GM19099 (cell line): ENCODE results near the gene DNAJC19.

Source experiments
- POLR2A ChIP-seq: IDR thresholded peaks from 3 replicates; pipeline ENCODE4 v1.6.1; 2011; ENCODE audit warnings: low read depth; ENCODE audit not compliant: insufficient read length; ENCODE audit errors: extremely low read depth

The DNAJC19 gene

DNA sequence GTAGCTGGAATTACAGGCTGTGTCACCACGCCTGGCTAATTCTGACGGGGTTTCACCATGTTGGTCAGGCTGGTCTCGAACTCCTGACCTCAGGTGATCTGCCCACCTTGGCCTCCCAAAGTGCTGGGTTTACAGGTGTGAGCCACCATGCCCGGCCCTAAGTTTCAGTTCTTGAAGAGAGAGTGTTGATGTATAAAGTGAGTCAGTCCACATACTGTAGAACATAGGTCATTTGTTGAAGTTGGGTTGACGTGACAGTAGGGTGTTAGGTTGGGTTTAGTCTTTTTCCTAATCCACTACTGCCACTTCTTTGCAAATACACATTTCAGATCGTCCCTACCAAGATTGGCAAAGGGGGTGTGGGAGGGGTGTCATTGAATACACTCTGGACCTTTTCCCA, 15.2 kb downstream of the DNAJC19 start:
- TF ChIP-seq POLR2A: no peak

DNA sequence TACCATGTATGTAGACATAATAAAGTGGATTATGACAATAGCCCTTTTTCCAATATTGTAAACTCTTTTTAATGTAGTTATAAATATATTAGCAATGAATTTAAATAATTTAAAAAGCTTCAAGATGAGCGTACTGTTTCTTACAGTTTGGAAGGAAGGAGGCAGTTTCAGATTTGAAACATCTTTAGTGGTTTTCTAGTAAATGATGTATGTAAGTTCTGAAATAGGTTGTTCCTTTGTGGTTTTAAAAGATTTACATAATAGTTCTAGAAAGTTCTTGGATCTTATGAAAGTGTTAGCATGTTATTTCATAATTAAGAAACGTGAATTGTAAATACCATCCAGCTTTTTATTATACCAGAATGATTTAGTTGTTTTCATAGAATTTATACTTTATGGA, 16.0 kb downstream of the DNAJC19 start:
- no peak for TF ChIP-seq POLR2A

DNA sequence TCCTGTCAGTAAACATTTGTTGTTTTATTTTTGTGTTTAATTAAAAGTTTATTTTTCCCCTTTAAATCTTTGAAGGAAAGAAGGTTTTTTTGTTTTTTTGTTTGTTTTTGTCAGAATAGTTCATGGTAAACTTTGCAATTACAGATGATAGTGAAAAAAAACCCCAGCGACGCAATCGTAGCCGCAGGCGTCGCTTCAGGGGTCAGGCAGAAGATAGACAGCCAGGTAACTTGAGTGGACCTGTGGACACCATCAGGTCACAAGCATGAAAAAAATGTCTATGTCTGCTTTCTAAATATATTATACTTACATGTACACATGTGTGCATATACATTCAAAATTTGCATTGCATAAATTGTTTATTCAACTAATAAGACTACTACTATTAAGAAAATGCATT, 18.6 kb downstream of the DNAJC19 start:
- TF ChIP-seq POLR2A: no peak

DNA sequence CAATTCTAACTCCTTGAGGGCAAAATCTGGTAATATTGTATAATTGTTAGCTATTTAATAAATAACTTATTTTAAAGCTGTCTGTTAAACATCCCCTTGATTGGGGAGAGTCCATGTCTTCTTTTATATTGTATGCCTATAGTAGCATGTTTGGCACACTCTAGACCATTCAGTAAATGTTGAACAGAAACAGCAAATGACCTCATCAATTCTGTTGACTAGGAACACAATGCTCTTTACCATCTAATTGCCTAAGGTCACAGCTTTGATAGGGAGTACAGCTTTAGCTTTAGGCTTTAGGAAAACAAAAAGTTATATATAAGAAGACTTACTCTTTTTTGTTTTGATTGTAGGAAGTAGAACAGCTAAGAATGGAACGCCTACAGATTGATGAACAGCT, 27.0 kb downstream of the DNAJC19 start:
- TF ChIP-seq POLR2A: no peak

DNA sequence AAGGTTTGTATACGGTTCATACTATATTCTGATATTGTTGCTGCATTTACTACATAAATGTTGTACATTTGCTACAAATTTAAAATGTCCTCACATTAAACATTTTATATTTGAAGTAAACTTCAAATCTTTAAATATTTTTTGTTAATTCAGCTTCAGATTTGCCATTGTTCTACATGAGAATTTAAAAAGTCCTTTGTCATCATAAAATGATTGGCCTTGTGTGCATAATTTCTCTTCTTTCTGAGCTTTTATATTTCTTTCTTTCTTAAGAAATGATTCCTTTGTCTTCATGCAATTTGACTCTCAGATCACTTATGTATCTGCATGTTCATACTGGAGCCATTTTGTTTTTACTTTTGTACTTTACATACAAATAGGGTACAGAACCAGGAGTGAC, 28.0 kb downstream of the DNAJC19 start:
- no peak for TF ChIP-seq POLR2A

DNA sequence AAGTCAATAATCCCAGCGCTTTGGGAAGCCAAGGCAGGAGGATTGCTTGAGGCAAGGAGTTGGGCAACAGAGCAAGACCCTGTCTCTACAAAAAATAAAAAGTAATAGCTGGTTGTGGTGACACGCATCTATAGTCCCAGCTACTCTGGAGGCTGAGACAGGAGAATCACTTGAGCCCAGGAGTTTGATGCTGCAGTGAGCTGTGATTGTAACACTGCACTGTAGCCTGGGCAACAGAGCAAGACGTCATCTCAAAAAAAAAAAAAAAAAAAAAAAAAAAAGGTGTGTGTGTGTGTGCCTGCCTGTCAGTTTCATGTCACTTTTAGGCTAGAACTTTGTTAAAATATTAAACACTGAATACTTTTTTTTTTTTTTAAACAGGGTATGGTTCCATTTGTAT, 28.4 kb downstream of the DNAJC19 start:
- TF ChIP-seq POLR2A: no peak

DNA sequence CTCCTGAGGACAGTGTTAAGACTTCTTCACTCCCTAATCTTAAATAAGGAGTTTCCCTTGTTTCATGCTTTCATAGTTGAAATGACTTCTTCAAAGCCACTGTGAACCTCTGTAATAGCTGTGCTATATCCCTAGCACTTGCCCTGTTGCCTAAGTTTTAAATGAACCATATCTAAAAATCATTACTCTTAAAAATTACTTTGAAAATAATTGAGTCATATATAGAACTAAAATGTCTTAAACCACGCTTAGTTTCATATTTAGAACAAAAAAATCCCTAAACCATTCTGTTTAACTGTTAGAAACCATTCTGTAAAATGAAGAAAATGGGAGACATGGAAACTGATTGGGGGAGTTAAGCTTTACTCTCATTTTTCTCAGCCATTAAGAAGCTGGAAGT, 29.8 kb downstream of the DNAJC19 start:
- no peak for TF ChIP-seq POLR2A

DNA sequence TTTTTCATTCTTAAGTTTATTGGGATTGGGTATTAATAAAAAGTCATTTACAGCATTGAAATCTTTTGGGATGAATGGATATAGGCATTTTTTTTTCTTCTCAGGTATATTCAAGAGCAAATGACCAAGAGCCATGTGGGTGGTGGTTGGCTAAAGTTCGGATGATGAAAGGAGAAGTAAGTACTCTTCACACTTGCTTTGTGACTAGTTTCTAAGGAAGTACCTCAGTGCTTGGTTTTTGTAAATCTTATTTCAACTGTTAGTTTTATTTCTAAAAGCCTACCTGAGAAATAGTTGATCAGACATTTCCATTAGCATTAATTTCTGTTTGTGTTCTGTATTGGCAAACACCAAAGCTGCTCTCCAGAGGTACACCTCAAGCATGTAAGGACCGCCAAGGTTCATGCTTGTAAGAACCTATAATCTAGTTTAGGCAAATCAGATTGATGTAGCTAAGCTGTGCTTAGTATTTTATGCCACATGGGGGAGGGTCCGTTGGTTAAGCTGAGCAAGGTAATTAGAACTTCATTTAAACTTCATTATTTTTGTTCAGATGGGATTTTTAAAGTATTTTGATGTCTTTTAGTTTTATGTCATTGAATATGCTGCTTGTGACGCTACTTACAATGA, 41.7 kb downstream of the DNAJC19 start:
- no peak for TF ChIP-seq POLR2A

DNA sequence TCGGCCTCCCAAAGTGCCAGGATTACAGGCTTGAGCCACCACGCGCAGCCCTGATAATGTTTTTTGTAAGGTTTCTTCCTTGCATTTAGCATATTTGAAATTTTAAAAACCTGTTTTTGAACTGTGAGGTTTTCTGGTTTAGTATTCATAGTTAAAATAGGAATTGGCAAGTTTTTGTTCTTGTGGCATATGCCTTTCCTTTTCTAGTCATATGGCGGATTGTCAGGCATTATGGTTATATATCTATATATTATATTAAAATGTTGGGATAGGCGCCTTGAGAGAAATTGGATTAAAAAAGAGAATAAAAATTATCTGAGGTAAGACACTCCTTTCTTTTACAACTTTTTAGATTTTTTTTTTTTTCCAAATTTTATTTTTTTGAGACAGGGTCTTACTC, 48.7 kb downstream of the DNAJC19 start:
- TF ChIP-seq POLR2A: no peak

DNA sequence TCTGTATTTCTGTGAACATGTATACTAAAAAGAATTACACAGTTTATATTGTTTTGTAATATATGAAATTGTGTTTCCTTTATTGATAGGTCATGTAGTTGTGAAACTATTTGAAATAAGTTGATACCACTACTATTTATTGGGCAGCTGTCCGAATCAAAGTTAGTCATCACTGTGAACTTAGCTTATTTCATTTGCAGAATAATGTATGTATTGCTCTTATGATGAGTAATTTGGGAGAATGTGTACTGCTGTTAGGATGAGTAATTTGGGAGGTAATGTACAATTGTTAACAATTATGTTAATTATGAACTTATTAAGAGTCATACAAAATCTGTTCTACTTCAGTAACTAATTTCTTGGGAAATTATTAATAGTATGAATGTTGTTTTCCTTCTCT, 54.9 kb downstream of the DNAJC19 start:
- TF ChIP-seq POLR2A: no peak
